ENCODE measurements around the gene SLAMF9.

The SLAMF9 gene

DNA sequence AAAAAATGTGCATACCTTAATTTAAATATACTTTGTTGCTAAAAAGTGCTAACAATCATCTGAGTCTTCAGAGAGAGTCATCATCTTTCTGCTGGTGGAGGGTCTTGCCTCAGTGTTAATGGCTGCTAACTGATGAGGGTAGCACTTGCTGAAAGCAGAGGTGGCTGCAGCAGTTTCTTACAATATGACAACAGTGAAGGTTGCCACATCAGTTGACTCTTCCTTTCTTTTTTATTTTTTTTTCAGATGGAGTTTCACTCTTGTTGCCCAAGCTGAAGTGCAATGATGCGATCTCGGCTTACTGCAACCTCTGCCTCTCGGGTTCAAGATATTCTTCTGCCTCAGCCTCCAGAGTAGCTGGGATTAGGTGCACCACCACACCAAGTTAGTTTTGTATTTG is 51.5 kb downstream of the SLAMF9 start:
- H3K4me3 ChIP-seq (ENCODE audit: low read depth, low read length) = no peak overlapping the region
- DNase-seq (ENCODE audit: low read depth) = no peak
- TF ChIP-seq POLR2A (IDR thresholded peaks at IDR 0.05; ENCODE audit: extremely low read depth, insufficient read length) = no peak
- TF ChIP-seq MYC (IDR thresholded peaks at IDR 0.05; ENCODE audit: low read depth, low read length) = no peak
- TF ChIP-seq MAX (IDR thresholded peaks at IDR 0.05; ENCODE audit: low read depth, low read length) = no peak
- no peak for TF ChIP-seq CTCF (IDR thresholded peaks at IDR 0.05; ENCODE audit: low read depth, low read length)
